Prostate gland (tissue), 2 donors: ENCODE measurements around the gene ATPAF2. TPM values are rescaled to one million over a fixed set of nuclear protein-coding genes. Genes with fewer than 3 reads are reported as not detected.

Experiments used
- DNase-seq: peaks from one replicate; pipeline ENCODE4 v3.0.0-alpha.2; 2019; ENCODE audit warnings: low spot score
- H3K27ac ChIP-seq, 2 donors: fragments of 200-600 bp; sonication (generic); 2 replicates each; pipeline ENCODE4 v1.5.1; 2017 to 2019
- H3K27me3 ChIP-seq: fragments of 200-600 bp; sonication (generic); replicated peaks from 2 replicates; pipeline ENCODE4 v1.5.1; 2019; ENCODE audit not compliant: insufficient read depth
- H3K36me3 ChIP-seq, 2 donors: fragments of 200-600 bp; sonication (generic); 1 replicate in 1 of 2; 2 replicates in 1 of 2; pipeline versions ENCODE4 v1.5.1 to v1.8.1; 2017 to 2019
- H3K4me1 ChIP-seq: fragments of 200-600 bp; sonication (generic); replicated peaks from 2 replicates; pipeline ENCODE4 v1.5.1; 2019
- H3K4me3 ChIP-seq, 2 donors: fragments of 200-600 bp; sonication (generic); 2 replicates each; pipeline ENCODE4 v1.5.1; 2017 to 2019
- H3K9me3 ChIP-seq: fragments of 200-600 bp; sonication (generic); 2 replicates; pipeline ENCODE4 v1.5.1; 2017
- POLR2A ChIP-seq: fragments of 450-650 bp; IDR thresholded peaks from one replicate; pipeline ENCODE4 v1.6.1; 2016; ENCODE audit warnings: antibody characterized with exemption, mild to moderate bottlenecking
- POLR2AphosphoS5 ChIP-seq: sonication (generic); formaldehyde crosslinking; IDR thresholded peaks from one replicate; pipeline ENCODE4 v1.6.1; 2017; ENCODE audit warnings: antibody characterized with exemption
- WGBS: methylation state at CpG from one replicate; pipeline ENCODE4 v1.1.5; 2018; 5-methylcytosine and 5-hydroxymethylcytosine counted together
- intact Hi-C: fragments of 100-400 bp; cut with DNase I; formaldehyde crosslinking; loops from one replicate; pipeline ENCODE4 v1.14.2; 2022
- total RNA-seq, 2 donors: library from RNA; depleted of rRNA; stranded (reverse); fragments of >200 nt; gene quantifications; one replicate each; pipeline ENCODE4 v1.1.0, GENCODE V29; 2016
- TF ChIP-seq, protein P1 (sequence below), 4 experiments: fragments of 200-600 bp in 2 of 4; fragments of 450-650 bp in 2 of 4; sonication (generic) in 2 of 4; IDR thresholded peaks; 1 replicate in 3 of 4; 2 replicates in 1 of 4; pipeline ENCODE4 v1.5.1; 2016 to 2019; ENCODE audit warnings: antibody characterized with exemption in 4 of 4, mild to moderate bottlenecking in 2 of 4, moderate library complexity in 2 of 4

The ATPAF2 gene
- total RNA-seq, 2 donors from 2014 or later: 17.7 to 30.5 TPM

DNA sequence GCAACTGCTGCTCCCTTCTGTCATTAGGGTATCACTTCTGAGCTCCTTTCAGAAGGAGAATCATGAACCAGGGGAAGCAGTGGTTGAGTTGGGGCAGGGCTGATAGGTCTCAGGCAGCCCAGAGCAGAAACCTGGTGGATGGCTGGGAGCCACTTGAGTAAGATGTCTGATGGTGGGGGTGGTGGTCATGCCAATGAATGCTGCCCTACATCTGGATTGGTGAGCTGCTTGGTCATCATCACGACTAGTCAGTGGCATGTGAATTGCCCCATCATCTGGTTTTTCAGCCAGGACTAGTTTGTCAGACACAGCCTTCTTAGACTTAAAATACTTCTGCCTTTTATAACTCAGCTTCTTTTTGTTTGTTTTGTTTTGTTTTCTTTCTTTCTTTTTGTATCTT lies 2.8 kb upstream of the ATPAF2 start:
- H3K27ac ChIP-seq: no peak overlapping the region
- H3K9me3 ChIP-seq: no peaks in the 10 kb centered on the region
- TF ChIP-seq POLR2AphosphoS5 (no peak), POLR2A (no peak)
- TF ChIP-seq, protein P1, sequence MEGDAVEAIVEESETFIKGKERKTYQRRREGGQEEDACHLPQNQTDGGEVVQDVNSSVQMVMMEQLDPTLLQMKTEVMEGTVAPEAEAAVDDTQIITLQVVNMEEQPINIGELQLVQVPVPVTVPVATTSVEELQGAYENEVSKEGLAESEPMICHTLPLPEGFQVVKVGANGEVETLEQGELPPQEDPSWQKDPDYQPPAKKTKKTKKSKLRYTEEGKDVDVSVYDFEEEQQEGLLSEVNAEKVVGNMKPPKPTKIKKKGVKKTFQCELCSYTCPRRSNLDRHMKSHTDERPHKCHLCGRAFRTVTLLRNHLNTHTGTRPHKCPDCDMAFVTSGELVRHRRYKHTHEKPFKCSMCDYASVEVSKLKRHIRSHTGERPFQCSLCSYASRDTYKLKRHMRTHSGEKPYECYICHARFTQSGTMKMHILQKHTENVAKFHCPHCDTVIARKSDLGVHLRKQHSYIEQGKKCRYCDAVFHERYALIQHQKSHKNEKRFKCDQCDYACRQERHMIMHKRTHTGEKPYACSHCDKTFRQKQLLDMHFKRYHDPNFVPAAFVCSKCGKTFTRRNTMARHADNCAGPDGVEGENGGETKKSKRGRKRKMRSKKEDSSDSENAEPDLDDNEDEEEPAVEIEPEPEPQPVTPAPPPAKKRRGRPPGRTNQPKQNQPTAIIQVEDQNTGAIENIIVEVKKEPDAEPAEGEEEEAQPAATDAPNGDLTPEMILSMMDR (IDR thresholded peaks at IDR 0.05): no peak
- DNase-seq: no peak
- WGBS: 23% methylated on average over 1 of the region's 1 CpG
- intact Hi-C loops: no loop called here
- no peaks in the 10 kb centered on the region for H3K36me3 ChIP-seq
- no peak overlapping the region for H3K4me3 ChIP-seq
- H3K4me1 ChIP-seq: peaks cover 10% of the 10 kb centered on the region
- H3K27me3 ChIP-seq: no peaks in the 10 kb centered on the region

DNA sequence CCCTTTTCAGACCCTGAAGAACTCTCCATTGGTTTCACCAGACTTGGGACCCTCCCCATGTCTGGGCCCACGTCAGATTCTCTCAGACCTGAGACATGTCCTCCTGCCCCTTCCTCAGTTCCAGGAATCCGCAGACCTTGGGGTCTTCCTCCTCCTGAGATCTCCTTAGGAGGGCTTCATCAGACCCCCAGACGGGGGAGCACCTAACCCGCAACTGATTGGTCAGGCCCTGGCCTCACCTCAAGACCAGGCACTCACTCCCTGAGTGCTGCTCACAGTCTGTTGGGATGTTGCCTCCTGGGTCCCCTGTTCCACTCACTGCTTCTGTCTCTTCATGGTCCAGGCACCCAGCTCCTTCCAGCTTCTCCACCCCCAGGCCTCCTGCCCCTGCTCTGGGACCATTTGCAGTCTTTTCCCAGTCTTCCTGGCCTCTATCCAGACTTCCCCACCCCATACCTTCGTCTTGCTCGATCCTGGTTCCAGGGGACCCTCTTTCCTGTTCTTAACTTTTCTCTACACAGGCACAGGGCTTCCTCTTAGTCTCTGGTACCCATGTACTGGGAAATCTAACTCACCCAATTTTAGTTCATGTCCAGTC lies 1.4 kb upstream of the ATPAF2 start:
- H3K36me3 ChIP-seq: no peaks in the 10 kb centered on the region
- TF ChIP-seq POLR2AphosphoS5 (no peak), POLR2A (no peak)
- TF ChIP-seq, protein P1 (IDR thresholded peaks at IDR 0.05): no peak
- no peak for DNase-seq
- peaks cover 10% of the 10 kb centered on the region for H3K4me1 ChIP-seq
- 20% methylated on average over 6 of the region's 6 CpGs for WGBS
- no peaks in the 10 kb centered on the region for H3K27me3 ChIP-seq
- H3K27ac ChIP-seq: peak overlapping the region; percentile 82
- peak overlapping the region; percentile 83 to 90 for H3K4me3 ChIP-seq
- intact Hi-C loops: no loop called here
- no peaks in the 10 kb centered on the region for H3K9me3 ChIP-seq

DNA sequence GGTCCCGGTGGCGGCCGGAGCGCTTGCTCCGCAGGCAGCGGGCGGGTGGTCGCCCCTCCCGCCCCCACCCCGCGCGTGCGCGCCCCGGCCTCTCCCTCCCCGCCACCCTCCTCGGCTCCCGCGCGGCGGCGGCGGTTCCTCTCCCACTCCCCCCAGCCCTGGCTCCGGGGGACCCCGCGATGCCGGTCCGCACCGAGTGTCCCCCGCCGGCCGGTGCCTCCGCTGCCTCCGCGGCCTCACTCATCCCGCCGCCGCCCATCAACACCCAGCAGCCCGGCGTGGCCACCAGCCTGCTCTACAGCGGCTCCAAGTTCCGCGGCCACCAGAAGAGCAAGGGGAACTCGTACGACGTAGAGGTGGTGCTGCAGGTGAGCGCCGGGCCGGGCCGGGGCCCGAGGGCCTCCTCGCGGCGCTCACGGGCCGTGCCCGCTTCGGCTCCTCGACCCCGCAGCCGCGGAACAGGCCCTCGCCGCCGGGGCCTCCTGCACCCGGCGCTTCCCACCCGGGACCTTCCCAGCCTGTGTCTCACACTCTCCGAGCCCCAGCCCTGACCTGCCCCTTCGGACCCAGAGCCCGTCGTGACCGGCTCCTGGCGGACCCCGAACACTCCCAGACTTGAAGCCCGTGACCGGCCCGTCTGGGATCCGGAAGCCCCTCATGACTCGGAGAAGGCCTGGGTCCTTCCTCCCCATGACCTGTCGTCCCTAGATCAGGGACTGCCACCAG lies 730 bp upstream of the ATPAF2 start:
- no peaks in the 10 kb centered on the region for H3K36me3 ChIP-seq
- H3K27me3 ChIP-seq: no peaks in the 10 kb centered on the region
- no peaks in the 10 kb centered on the region for H3K9me3 ChIP-seq
- DNase-seq: no peak
- under 1% methylated on average over 52 of the region's 81 CpGs for WGBS
- H3K4me3 ChIP-seq: peak overlapping the region; percentile 83 to 90
- TF ChIP-seq, protein P1 (IDR thresholded peaks at IDR 0.05): peak in 1 of 4 experiments; percentile 3
- TF ChIP-seq POLR2AphosphoS5: no peak
- peaks cover 10% of the 10 kb centered on the region for H3K4me1 ChIP-seq
- intact Hi-C loops: loop anchor here (2.0 to 10.0 kb wide), 5 partner anchors 47 to 685 kb away; partner anchors contain the start of genes DRC3, DRG2, RAI1 and TOM1L2
- H3K27ac ChIP-seq: peak overlapping the region; percentile 82

DNA sequence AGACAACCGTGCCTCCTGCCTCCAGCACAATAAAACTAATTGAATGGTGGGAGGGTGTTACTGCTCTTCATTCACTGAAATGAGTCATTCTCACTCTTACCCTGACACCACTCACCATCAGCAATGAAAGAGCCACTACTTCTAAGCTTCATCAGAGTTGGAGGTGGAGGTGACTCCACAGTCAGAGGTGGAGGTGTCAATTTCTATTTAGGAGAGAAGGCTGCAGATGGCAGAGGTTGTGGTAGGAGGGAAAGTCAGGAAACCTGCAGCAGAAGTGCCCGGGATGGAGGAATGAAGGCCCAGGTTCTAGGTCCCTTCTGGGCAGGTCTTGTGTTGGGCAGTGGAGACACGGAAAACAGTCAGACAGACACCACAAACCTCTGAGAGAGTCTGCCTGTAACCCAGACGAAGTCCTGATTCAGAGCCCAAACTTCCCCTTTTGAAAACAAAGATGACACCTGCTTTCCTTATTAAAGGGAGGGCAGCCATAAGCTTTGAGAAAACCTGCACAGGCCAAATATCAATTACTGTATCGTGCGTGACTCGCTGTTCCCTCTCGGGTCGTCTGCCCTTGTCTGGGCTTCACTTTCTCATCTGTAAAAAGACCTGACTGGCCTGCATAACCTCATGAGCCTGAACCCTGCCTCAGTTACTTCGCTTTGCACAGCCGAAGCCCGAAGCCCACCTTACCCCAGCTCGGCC lies 668 bp downstream of the ATPAF2 start:
- H3K36me3 ChIP-seq: no peaks in the 10 kb centered on the region
- TF ChIP-seq, protein P1 (IDR thresholded peaks at IDR 0.05): no peak
- TF ChIP-seq POLR2A (no peak), POLR2AphosphoS5 (no peak)
- H3K4me1 ChIP-seq: peaks cover 10% of the 10 kb centered on the region
- WGBS: 4% methylated on average over 13 of the region's 13 CpGs
- peak overlapping the region; percentile 83 to 90 for H3K4me3 ChIP-seq
- intact Hi-C loops: loop anchor here (2.0 to 10.0 kb wide), 5 partner anchors 49 to 683 kb away; partner anchors contain the start of genes DRC3, DRG2, RAI1 and TOM1L2
- no peaks in the 10 kb centered on the region for H3K27me3 ChIP-seq
- DNase-seq: no peak
- H3K27ac ChIP-seq: peak overlapping the region; percentile 82
- no peaks in the 10 kb centered on the region for H3K9me3 ChIP-seq
